NCI-H748 treated with DMSO at 0.1 percent for 48 hours (cell line): Measurements from ENCODE around the gene CHST11.

ENCODE experiments used
- DNase-seq: peaks from one replicate; lab custom pipeline; 2025; lab: John Stamatoyannopoulos, UW

CHST11 gene

DNA sequence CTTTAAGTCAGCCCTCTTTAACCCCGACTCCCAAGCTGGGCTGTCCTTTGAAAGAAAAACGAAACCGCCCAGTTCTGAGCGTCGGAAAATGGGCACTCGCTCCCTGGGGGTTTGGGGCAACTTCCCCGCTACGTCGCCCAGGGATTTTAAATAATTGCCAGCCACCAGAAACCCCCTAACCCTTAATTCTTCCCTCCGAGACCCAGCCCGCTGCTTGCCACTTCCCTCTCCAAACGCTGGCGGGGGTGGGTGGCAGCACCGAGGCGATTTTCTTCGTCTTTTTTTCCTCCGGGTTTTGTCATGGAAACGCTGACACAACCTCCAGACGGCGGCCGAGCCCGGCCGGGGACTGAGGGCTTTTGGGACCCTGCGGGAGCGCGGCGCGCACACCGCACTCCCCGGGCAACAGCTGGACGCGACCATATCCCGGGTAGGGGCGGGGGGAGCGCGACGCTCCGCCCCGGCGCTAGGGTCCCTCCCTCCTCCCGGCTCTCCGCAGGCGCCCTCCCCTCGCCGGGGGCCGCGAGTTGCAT, at the start of gene CHST11:
Gene CHST11, plus strand, starts transcription at position 532 of the 533 bp plus-strand sequence.
- DNase-seq: peak; percentile 68

GRCh38 chr12:104407438-104407837, 49.3 kb upstream of the CHST11 start:
- DNase-seq: no peak

DNA sequence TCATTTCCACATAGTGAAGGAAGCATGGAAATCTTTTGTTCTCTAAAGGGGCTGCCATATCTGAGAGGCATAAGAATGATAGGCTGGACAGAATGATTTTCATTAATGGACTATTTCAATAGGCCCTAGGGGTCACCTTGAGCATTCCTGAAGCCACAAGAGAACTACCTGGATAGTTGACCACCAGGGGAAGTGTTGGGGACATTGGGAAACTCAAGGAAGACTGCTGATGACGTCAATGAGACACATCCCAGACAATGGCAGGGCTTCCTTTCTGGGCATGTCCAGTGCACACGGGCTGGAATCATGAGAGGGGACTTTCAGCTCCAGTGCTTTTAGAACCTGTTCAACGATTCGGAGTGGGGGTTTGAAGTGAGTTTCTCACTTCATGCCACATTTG, 48.8 kb upstream of the CHST11 start:
- DNase-seq: no peak

GRCh38 chr12:104410326-104410725, 46.4 kb upstream of the CHST11 start:
- DNase-seq: no peak

- no peak for DNase-seq
Measured at GRCh38 chr12:104410786-104411185, 46.0 kb upstream of the CHST11 start.

- no peak for DNase-seq
Measured at GRCh38 chr12:104411826-104412641, 44.7 kb upstream of the CHST11 start.

DNA sequence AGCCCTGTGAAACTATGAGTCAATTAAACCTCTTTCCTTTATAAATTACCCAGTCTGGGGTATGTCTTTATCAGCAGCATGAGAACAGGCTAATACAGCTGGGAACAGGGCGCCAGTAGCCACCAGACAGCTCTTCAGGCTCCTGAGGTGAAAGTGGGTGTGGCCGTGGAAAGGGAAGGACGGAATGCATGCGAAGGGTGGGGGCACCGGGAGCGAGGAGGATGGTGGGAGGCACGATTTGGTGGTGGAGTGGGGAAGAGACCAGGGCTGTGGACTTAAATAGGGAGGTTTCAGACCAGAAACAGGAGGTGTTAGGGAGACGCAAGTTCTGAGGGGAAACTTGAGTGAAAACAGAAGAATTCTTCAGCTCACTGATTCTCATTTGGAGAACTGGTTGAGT, 44.1 kb upstream of the CHST11 start:
- no peak for DNase-seq

GRCh38 chr12:104413330-104413729, 43.4 kb upstream of the CHST11 start:
- DNase-seq: no peak

- no peak for DNase-seq
Measured at GRCh38 chr12:104414581-104415341, 42.0 kb upstream of the CHST11 start.

DNA sequence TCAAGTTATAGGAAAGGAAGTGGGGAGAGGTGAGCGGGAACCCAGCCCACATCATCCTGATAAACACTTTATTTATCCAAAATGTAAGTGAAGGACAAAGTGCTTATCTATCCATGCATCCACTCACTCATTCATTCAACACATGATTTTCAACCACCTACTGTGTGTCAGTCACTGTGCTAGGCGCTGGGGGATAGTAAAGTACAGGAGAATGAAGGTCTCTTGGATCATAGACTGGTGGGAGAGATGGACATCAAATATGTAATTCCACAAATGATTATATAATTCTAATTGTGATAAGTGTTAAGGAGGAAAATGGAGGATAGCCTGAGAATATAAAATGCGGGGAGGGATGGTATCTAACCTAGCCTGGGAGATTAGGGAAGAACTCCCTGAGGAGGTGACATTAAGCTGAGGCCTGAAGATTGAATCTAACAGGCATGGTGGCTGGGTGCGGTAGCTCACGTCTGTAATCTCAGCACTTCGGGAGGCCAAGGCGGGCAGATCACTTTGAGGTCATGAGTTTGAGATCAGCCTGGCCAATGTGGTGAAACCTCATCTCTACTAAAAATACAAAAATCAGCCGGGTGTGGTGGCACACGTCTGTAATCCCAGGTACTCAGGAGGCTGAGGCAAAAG, 41.3 kb upstream of the CHST11 start:
- no peak for DNase-seq

GRCh38 chr12:104416136-104416535, 40.6 kb upstream of the CHST11 start:
- no peak for DNase-seq

- no peak for DNase-seq
Measured at GRCh38 chr12:104416585-104416984, 40.2 kb upstream of the CHST11 start.

GRCh38 chr12:104419717-104420116, 37.0 kb upstream of the CHST11 start:
- no peak for DNase-seq

DNA sequence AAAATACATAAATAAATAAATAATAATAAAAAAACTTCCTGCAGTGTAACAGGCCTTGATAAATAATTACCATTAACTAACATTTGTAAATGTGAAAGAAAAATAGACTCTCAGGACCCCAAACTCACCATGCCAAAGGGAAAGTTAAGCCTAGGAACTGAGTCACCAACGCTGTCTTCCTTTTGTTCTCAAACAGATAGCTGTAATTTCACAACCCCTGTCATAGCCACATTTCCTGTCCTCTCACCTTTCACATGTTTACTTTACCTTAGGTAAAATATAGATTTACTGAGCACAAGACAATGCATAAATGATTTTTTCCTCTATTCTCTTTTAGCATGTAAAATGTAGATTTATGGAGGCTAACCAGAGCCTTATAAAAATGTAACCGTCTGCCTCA, 35.9 kb upstream of the CHST11 start:
- DNase-seq: no peak

- DNase-seq: no peak
Measured at GRCh38 chr12:104421343-104421742, 35.4 kb upstream of the CHST11 start.

GRCh38 chr12:104422441-104422840, 34.3 kb upstream of the CHST11 start:
- DNase-seq: no peak

DNA sequence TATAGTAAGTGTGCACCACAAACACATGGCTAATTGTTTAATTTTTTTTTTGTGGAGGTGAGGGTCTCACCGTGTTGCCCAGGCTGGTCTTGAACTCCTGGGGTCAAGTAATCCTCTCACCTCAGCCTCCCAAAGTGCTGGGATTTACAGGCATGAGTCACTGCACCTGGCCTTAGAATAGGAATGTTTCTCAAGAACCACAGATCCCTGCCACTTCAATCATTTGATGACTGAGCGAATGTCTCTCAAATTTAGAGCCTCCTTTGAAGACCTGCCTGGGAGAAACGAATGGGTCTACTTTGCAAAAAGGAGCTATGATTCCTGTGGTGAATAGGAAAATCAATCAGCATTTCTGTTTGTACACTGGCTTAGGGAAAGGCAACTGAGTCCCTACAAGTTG, 33.5 kb upstream of the CHST11 start:
- DNase-seq: no peak

DNA sequence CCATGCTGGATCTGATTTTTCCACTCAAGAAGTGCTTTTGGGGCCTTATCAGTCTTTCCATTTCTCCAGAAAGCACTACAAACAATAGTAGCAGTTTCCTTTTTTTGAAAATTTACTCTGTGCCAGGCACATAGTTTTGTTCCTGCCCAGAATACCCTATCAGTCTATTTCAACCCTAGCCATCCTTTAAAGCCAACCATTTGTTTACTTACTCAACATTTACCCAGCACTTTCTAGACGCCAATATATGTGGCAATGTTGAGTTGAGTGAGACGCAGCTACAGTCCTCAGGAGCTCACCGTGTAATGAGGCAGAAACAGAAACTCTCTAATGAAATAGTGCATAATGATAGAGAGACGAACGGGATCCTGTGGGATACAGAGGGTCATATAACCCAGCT, 32.9 kb upstream of the CHST11 start:
- DNase-seq: no peak

GRCh38 chr12:104424955-104425354, 31.8 kb upstream of the CHST11 start:
- DNase-seq: no peak

DNA sequence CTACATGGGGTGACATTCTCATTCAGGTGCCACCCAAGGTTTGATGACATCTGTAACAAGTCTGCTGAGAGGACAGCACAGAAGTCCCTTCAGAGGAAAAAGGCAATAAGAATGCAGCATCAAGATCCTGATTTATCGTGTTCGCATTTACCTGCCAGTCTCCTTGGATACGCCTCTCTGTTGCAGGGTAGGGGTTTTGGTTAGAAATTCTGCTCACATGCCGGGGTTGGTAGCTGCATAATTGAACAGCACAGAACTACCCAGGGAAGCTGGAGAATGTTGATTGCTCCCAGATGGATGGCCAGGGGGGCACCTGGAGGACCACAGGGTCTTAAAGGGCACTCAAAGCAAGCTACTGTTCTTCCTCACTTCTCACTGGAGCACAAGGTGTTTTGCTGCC, 31.1 kb upstream of the CHST11 start:
- no peak for DNase-seq

DNA sequence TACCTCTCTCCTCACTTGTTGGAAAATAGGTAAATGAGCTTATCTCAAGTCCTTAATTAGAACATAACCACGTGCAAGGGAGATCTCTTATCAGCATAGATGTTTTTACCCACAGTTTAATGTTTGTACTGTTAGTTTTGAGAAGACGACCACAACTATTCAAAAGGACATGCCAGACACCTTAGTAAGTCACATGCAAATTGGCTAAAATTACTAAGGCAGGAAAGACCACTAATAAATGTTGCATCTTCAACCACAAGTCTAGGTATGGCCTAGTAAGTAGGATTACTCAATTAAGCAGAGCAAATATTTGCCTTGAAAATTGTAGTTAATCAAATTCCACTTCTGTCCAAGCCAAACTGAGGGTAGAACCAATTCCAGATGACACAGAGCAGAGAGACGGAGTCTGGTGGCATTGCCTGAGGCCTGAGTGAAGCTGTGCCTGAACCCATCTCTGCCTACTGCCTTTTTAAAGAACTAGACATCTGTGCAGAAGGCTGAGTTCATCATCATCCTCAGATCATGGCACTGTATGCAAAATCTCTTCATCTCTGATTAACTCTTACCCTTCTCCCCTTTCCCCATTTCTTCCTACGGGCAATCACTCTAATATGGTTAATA, 29.7 kb upstream of the CHST11 start:
- no peak for DNase-seq

GRCh38 chr12:104427547-104427938, 29.2 kb upstream of the CHST11 start:
- DNase-seq: no peak
